IMR-90 (cell line): ENCODE measurements around the gene PCDH12. TPM values are rescaled to one million over a fixed set of nuclear protein-coding genes. Genes with fewer than 3 reads are reported as not detected.

ENCODE experiments used
- ATAC-seq: fragments of 200-7000 bp; cut with Tn5 transposase; 2 replicates; pipeline ENCODE4 v1.9.1; 2020; ENCODE audit warnings: low read depth, mild to moderate bottlenecking, moderate library complexity
- BruUV-seq: library from RNA; stranded (reverse); fragments of 400-500 nt; replicated peaks from 2 replicates; lab custom pipeline; 2021; lab: Mats Ljungman, UMichigan
- CTCF ChIA-PET: fragments of 300-600 bp; formaldehyde crosslinking; extraction: SDS; loops from one replicate; lab custom pipeline; 2021; ENCODE audit warnings: antibody characterized with exemption; lab: Yijun Ruan, JAX
- POLR2A ChIA-PET: fragments of 300-600 bp; sonication (Branson Sonifier 250); formaldehyde crosslinking; loops from one replicate; lab custom pipeline; 2022; ENCODE audit warnings: antibody characterized with exemption; ENCODE audit not compliant: unreplicated experiment; lab: Charles Lee
- DNase-seq: peaks from one replicate; pipeline ENCODE4 v3.0.0; 2013
- H2AFZ ChIP-seq: replicated peaks from 2 replicates; pipeline ENCODE3; 2013; ENCODE audit warnings: low read length, mild to moderate bottlenecking; ENCODE audit not compliant: poor library complexity
- H2AK5ac ChIP-seq: 2 replicates; pipeline ENCODE4 v1.6.1; 2013; ENCODE audit warnings: low read depth, low read length, inconsistent platforms
- H2AK9ac ChIP-seq: replicated peaks from 2 replicates; pipeline ENCODE3; 2013; ENCODE audit warnings: mild to moderate bottlenecking, low read depth, low read length, moderate library complexity; ENCODE audit not compliant: poor library complexity
- H2BK120ac ChIP-seq: 2 replicates; pipeline ENCODE4 v1.6.1; 2013; ENCODE audit warnings: low read depth, low read length, inconsistent platforms
- H2BK15ac ChIP-seq: 3 replicates; pipeline ENCODE4 v1.6.1; 2013; ENCODE audit warnings: low read depth, low read length, inconsistent platforms
- H2BK20ac ChIP-seq: 2 replicates; pipeline ENCODE4 v1.6.1; 2013; ENCODE audit warnings: low read depth, mild to moderate bottlenecking, inconsistent platforms, low read length, moderate library complexity
- H2BK5ac ChIP-seq: 2 replicates; pipeline ENCODE4 v1.6.1; 2013; ENCODE audit warnings: mild to moderate bottlenecking, low read depth, low read length, inconsistent platforms; ENCODE audit not compliant: poor library complexity, severe bottlenecking
- H3K14ac ChIP-seq: replicated peaks from 2 replicates; pipeline ENCODE4 v1.6.1; 2013; ENCODE audit warnings: low read depth, low read length, inconsistent platforms
- H3K18ac ChIP-seq: 2 replicates; pipeline ENCODE4 v1.6.1; 2013; ENCODE audit warnings: low read depth, low read length, control low read depth
- H3K23ac ChIP-seq: 2 replicates; pipeline ENCODE4 v1.6.1; 2013; ENCODE audit warnings: low read depth, low read length, inconsistent platforms
- H3K27ac ChIP-seq: 2 replicates; pipeline ENCODE4 v1.5.1; 2013; ENCODE audit warnings: mild to moderate bottlenecking, control low read depth, low read length; ENCODE audit not compliant: insufficient read depth
- H3K27me3 ChIP-seq: 2 replicates; pipeline ENCODE4 v1.6.1; 2013; ENCODE audit warnings: low read length; ENCODE audit not compliant: control insufficient read depth, insufficient read depth
- H3K36me3 ChIP-seq: 2 replicates; pipeline ENCODE4 v1.6.1; 2013; ENCODE audit warnings: low read length, mixed read lengths; ENCODE audit not compliant: control insufficient read depth, insufficient read depth
- H3K4ac ChIP-seq: 2 replicates; pipeline ENCODE4 v1.6.1; 2013; ENCODE audit warnings: low read depth, low read length, inconsistent platforms
- H3K4me1 ChIP-seq: 2 replicates; pipeline ENCODE4 v1.6.1; 2013; ENCODE audit warnings: low read length, mixed read lengths; ENCODE audit not compliant: control insufficient read depth, insufficient read depth
- H3K4me2 ChIP-seq: 2 replicates; pipeline ENCODE4 v1.6.1; 2013; ENCODE audit warnings: low read depth, mild to moderate bottlenecking, control low read depth, low read length, moderate library complexity
- H3K4me3 ChIP-seq: 2 replicates; pipeline ENCODE4 v1.5.1; 2013; ENCODE audit warnings: low read depth, mild to moderate bottlenecking, control low read depth, low read length, moderate library complexity; ENCODE audit not compliant: insufficient read depth
- H3K56ac ChIP-seq: 2 replicates; pipeline ENCODE4 v1.6.1; 2013; ENCODE audit warnings: low read length, inconsistent platforms; ENCODE audit not compliant: insufficient read depth; ENCODE audit errors: extremely low read depth
- H3K79me1 ChIP-seq, 2 experiments: 2 replicates each; pipeline ENCODE4 v1.6.1; 2013; ENCODE audit warnings: low read length in 2 of 2, inconsistent platforms in 1 of 2, low read depth in 1 of 2
- H3K9ac ChIP-seq: 2 replicates; pipeline ENCODE4 v1.6.1; 2013; ENCODE audit warnings: low read depth, low read length, control low read depth
- H3K9me1 ChIP-seq: 2 replicates; pipeline ENCODE4 v1.6.1; 2013; ENCODE audit warnings: low read length, inconsistent platforms; ENCODE audit not compliant: insufficient read depth
- H3K9me3 ChIP-seq: 2 replicates; pipeline ENCODE4 v1.6.1; 2013; ENCODE audit warnings: low read length; ENCODE audit not compliant: control insufficient read depth, insufficient read depth
- H4K20me1 ChIP-seq: 2 replicates; pipeline ENCODE4 v1.6.1; 2013; ENCODE audit warnings: low read length, inconsistent platforms; ENCODE audit not compliant: insufficient read depth
- H4K5ac ChIP-seq: 2 replicates; pipeline ENCODE4 v1.6.1; 2013; ENCODE audit warnings: mild to moderate bottlenecking, low read depth, low read length, control low read depth
- H4K8ac ChIP-seq, 2 experiments: 2 replicates each; pipeline ENCODE4 v1.6.1; 2013; ENCODE audit warnings: low read depth in 2 of 2, low read length in 2 of 2, control low read depth in 1 of 2, inconsistent platforms in 1 of 2
- H4K91ac ChIP-seq: 2 replicates; pipeline ENCODE4 v1.6.1; 2013; ENCODE audit warnings: low read depth, low read length, inconsistent platforms; ENCODE audit not compliant: insufficient read depth
- FOS ChIP-seq: fragments of 150-350 bp; IDR thresholded peaks from 2 replicates; pipeline ENCODE4 v1.6.1; 2016; ENCODE audit warnings: low read depth, low read length
- MAZ ChIP-seq: IDR thresholded peaks from 2 replicates; pipeline ENCODE4 v1.6.1; 2012; ENCODE audit warnings: low read depth, mild to moderate bottlenecking, low read length, improper control_type of control experiment, moderate library complexity, borderline replicate concordance
- WGBS, 2 experiments: methylation state at CpG; one replicate each; pipeline versions ENCODE4 v1.1.5 to v1.1.7; 2013; ENCODE audit warnings: missing lambda C conversion rate in 2 of 2; ENCODE audit not compliant: insufficient read length in 1 of 2; ENCODE audit errors: extremely low coverage in 2 of 2; 5-methylcytosine and 5-hydroxymethylcytosine counted together
- dilution Hi-C: fragments of 300-500 bp; cut with HindIII; formaldehyde crosslinking; loops from one replicate; pipeline ENCODE4 v1.14.3; 2018; ENCODE audit warnings: low sequenced_read_pairs; ENCODE audit not compliant: unreplicated experiment
- in situ Hi-C: fragments of 300-500 bp; cut with MboI; formaldehyde crosslinking; loops from 3 replicates; pipeline ENCODE4 v1.14.3; 2019; ENCODE audit warnings: low sequenced_read_pairs, inconsistent platforms, mixed read lengths
- intact Hi-C: fragments of 100-400 bp; cut with micrococcal nuclease; formaldehyde crosslinking; loops from 2 replicates; pipeline ENCODE4 v1.10.0; 2022
- polyA plus RNA-seq, 3 experiments: library from polyadenylated mRNA; depleted of rRNA; stranded (reverse); fragments of >200 nt; gene quantifications; 2 replicates each; pipeline ENCODE4 v1.2.3, GENCODE V29; 2012; ENCODE audit warnings: low replicate concordance in 1 of 3
- total RNA-seq: library from RNA; depleted of rRNA; stranded (reverse); fragments of >200 nt; gene quantifications from 2 replicates; pipeline ENCODE4 v1.2.3, GENCODE V29; 2012

Gene PCDH12
- total and polyA plus RNA-seq, 2 of the 4 experiments (the other 2 are of a cell fraction) = 0.02 to 0.18 TPM

GRCh38 chr5:141994511-141995136 lies 36.6 kb upstream of the PCDH12 start:
- TF ChIP-seq FOS (no peak), MAZ (no peak)
- H4K20me1 ChIP-seq = 0 out of 2 replicates have a peak, but pooled peaks cover 3% of the 10 kb centered on the region
- no peak overlapping the region for H2BK20ac ChIP-seq
- no peak overlapping the region for H3K4ac ChIP-seq
- BruUV-seq = no TSS peak
- in situ Hi-C loops = loop anchor here (5.0 to 10.0 kb wide), 2 partner anchors 143 to 560 kb away; no protein-coding TSS in a partner anchor
- H3K4me2 ChIP-seq = no peak overlapping the region
- H4K5ac ChIP-seq = no peak overlapping the region
- no peak overlapping the region for H3K18ac ChIP-seq
- ChIA-PET POLR2A (no interaction called here), CTCF (interaction anchor here (0.6 kb wide), 1 partner anchor 150 kb away, joined by 3 read pairs; no protein-coding TSS in a partner anchor)
- no peak overlapping the region for H4K8ac ChIP-seq
- no peak overlapping the region for H3K27ac ChIP-seq
- H2AK5ac ChIP-seq = no peak overlapping the region
- H4K91ac ChIP-seq = no peak overlapping the region
- no peaks in the 10 kb centered on the region for H3K4me1 ChIP-seq
- H3K14ac ChIP-seq = no peak overlapping the region
- H2BK15ac ChIP-seq = no peak overlapping the region
- no peak overlapping the region for H2BK5ac ChIP-seq
- peaks cover 17% of the 10 kb centered on the region for H3K36me3 ChIP-seq
- H3K79me1 ChIP-seq = peaks cover 7 to 15% of the 10 kb centered on the region in 2 experiments; a peak in 3 of 4 replicates
- no peak overlapping the region for H2AFZ ChIP-seq
- no peak overlapping the region for H2AK9ac ChIP-seq
- dilution Hi-C loops = loop anchor here (25.0 kb wide), 1 partner anchor 143 kb away; no protein-coding TSS in a partner anchor
- H3K4me3 ChIP-seq = no peak overlapping the region
- intact Hi-C loops = no loop called here
- H3K9ac ChIP-seq = no peak overlapping the region
- peaks cover 2% of the 10 kb centered on the region; the same call in 1 of the 2 replicates for H3K9me1 ChIP-seq
- WGBS, 2 experiments = 88% methylated on average over 3 of the region's 4 CpGs; no CpG with 5 or more reads in 1 of the 2 experiments
- no peak overlapping the region for H3K56ac ChIP-seq
- no peaks in the 10 kb centered on the region for H3K27me3 ChIP-seq
- no peak for DNase-seq
- no peak overlapping the region for H3K23ac ChIP-seq
- no peak for ATAC-seq
- H2BK120ac ChIP-seq = no peak overlapping the region
- H3K9me3 ChIP-seq = no peaks in the 10 kb centered on the region
